ENCODE measurements around the gene TSPOAP1. TPM values are rescaled to one million over a fixed set of nuclear protein-coding genes. Genes with fewer than 3 reads are reported as not detected.

Gene TSPOAP1
- polyA plus RNA-seq, 1 experiment, result 5.6 TPM

GRCh38 chr17:58282442-58282841 is 46.2 kb downstream of the TSPOAP1 start:
- Histone ChIP-seq H3K4me3 (ENCODE audit: low read depth, low read length) (no peak overlapping the region), H3K36me3 (ENCODE audit: control insufficient read depth, insufficient read depth, low read length) (no peaks in the 10 kb centered on the region), H3K27me3 (ENCODE audit: control insufficient read depth, insufficient read depth, low read length) (peaks cover 6% of the 10 kb centered on the region)
- no peak for TF ChIP-seq CTCF (IDR thresholded peaks at IDR 0.05; ENCODE audit: insufficient read depth, low read depth, low read length)
- no peak for DNase-seq (ENCODE audit: low read depth)
- ChIA-PET POLR2A (no interaction called here), CTCF (interaction anchor here (1.2 kb wide), 1 partner anchor 33 kb away, joined by 3 read pairs; no protein-coding TSS in a partner anchor)

DNA sequence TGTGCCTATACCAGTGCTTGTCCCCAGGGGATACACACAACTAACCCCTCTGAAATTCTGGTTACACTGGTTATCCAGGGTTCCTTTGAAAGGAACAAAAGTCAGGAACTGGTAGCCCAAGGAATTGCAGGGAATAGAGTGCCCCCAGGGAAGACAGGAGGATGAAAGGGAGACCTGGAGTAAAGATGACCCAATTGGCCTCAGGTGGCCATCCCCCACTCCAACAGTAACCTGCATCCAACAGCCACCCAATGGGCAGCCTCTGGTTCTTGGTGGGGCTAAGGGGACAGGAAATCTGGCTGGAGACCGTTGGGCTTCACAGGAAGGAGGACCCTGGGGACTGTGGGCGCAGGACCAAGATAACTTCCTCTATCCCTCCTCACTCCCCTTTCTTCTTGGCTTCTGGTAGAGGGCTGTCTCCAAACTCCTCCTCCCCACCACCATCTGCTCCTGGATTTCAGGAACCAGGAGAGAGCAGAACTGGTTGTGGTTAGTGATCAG is 47.0 kb downstream of the TSPOAP1 start:
- Histone ChIP-seq H3K27me3 (ENCODE audit: control insufficient read depth, insufficient read depth, low read length) (peaks cover 6% of the 10 kb centered on the region), H3K36me3 (ENCODE audit: control insufficient read depth, insufficient read depth, low read length) (no peaks in the 10 kb centered on the region), H3K4me3 (ENCODE audit: low read depth, low read length) (no peak overlapping the region)
- no peak for TF ChIP-seq CTCF (IDR thresholded peaks at IDR 0.05; ENCODE audit: insufficient read depth, low read depth, low read length)
- CTCF ChIA-PET, result interaction anchor here (1.2 kb wide), 1 partner anchor 32 kb away, joined by 3 read pairs; no protein-coding TSS in a partner anchor
- no peak for DNase-seq (ENCODE audit: low read depth)
- POLR2A ChIA-PET, result no interaction called here

GRCh38 chr17:58280480-58281217 is 47.9 kb downstream of the TSPOAP1 start, which contains the start of gene MPO:
TSS of gene MPO (minus strand) at chr17:58280935. CDS start at chr17:58280758, 177 bp downstream.
- ChIA-PET POLR2A (no interaction called here), CTCF (no interaction called here)
- TF ChIP-seq CTCF (IDR thresholded peaks at IDR 0.05; ENCODE audit: insufficient read depth, low read depth, low read length), result no peak
- no peak for DNase-seq (ENCODE audit: low read depth)
- H3K27me3 ChIP-seq (ENCODE audit: control insufficient read depth, insufficient read depth, low read length), result peaks cover 6% of the 10 kb centered on the region
- no peak within 1 kb of the TSS for H3K4me3 ChIP-seq (ENCODE audit: low read depth, low read length)
- H3K36me3 ChIP-seq (ENCODE audit: control insufficient read depth, insufficient read depth, low read length), result no peaks in the 10 kb centered on the region

GRCh38 chr17:58279736-58280479 is 48.7 kb downstream of the TSPOAP1 start:
- CTCF ChIA-PET, result no interaction called here
- Histone ChIP-seq H3K36me3 (ENCODE audit: control insufficient read depth, insufficient read depth, low read length) (no peaks in the 10 kb centered on the region), H3K27me3 (ENCODE audit: control insufficient read depth, insufficient read depth, low read length) (peaks cover 6% of the 10 kb centered on the region), H3K4me3 (ENCODE audit: low read depth, low read length) (no peak overlapping the region)
- no peak for TF ChIP-seq CTCF (IDR thresholded peaks at IDR 0.05; ENCODE audit: insufficient read depth, low read depth, low read length)
- POLR2A ChIA-PET, result no interaction called here
- DNase-seq (ENCODE audit: low read depth), result no peak

DNA sequence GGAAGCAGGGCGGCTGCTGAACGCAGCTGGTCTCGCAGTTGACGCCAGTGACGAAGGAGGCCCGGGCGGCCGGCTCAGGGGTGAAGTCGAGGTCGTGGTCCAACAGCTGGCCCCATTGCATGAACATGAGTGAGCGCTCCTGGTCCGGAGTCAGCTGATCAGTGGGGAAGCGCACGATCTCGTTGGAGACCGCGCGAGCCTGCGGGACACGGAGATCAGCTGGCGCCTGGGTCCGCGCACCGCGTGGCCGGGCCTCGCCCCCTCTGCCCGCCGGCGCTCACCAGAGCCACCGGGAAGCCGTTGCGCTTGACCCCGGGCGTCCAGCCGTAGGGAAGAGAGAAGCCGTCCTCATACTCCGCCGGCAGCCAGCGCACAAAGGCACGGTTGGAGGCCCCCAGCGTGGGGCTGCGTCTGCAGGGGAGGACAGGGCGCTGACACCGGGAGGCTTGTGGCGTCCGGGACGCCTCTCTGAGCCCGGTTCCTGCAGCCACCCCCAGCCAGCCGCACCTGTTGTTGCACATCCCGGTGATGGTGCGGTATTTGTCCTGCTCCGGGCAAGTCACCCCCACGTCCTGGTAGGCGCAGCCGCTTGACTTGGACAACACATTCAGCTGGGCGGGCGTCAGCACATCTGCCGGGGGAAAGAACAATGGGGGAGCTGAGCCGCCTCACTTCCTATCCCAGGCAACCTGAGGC is 49.4 kb downstream of the TSPOAP1 start:
- H3K36me3 ChIP-seq (ENCODE audit: control insufficient read depth, insufficient read depth, low read length), result no peaks in the 10 kb centered on the region
- ChIA-PET POLR2A (no interaction called here), CTCF (no interaction called here)
- TF ChIP-seq CTCF (IDR thresholded peaks at IDR 0.05; ENCODE audit: insufficient read depth, low read depth, low read length), result no peak
- no peak for DNase-seq (ENCODE audit: low read depth)
- H3K4me3 ChIP-seq (ENCODE audit: low read depth, low read length), result no peak overlapping the region
- peaks cover 6% of the 10 kb centered on the region for H3K27me3 ChIP-seq (ENCODE audit: control insufficient read depth, insufficient read depth, low read length)

Measured in BJ (cell line).